ENCODE measurements around the gene OR4B1. TPM values are rescaled to one million over a fixed set of nuclear protein-coding genes. Genes with fewer than 3 reads are reported as not detected.

The OR4B1 gene
- total RNA-seq, 4 donors from 2014 or later, result not detected

DNA sequence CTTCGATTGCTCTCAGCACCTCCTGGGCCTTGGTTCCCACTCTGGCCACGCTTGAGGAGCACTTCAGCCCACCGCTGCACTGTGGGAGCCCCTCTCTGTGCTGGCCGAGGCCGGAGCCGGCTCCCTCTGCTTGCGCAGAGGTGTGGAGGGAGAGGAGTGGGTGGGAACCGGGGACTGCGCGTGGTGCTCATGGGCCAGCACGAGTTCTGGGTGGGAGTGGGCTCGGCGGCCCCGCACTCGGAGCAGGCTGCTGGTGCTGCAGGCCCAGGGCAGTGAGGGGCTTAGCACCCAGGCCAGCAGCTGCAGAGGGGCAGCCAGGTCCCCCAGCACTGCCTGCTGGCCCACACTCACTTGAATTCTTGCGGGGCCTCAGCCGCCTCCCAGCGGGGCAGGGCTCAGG is 12.2 kb downstream of the OR4B1 start:
- TF ChIP-seq, protein P1, sequence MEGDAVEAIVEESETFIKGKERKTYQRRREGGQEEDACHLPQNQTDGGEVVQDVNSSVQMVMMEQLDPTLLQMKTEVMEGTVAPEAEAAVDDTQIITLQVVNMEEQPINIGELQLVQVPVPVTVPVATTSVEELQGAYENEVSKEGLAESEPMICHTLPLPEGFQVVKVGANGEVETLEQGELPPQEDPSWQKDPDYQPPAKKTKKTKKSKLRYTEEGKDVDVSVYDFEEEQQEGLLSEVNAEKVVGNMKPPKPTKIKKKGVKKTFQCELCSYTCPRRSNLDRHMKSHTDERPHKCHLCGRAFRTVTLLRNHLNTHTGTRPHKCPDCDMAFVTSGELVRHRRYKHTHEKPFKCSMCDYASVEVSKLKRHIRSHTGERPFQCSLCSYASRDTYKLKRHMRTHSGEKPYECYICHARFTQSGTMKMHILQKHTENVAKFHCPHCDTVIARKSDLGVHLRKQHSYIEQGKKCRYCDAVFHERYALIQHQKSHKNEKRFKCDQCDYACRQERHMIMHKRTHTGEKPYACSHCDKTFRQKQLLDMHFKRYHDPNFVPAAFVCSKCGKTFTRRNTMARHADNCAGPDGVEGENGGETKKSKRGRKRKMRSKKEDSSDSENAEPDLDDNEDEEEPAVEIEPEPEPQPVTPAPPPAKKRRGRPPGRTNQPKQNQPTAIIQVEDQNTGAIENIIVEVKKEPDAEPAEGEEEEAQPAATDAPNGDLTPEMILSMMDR (IDR thresholded peaks at IDR 0.05; ENCODE audit: low read depth), result no peak

DNA sequence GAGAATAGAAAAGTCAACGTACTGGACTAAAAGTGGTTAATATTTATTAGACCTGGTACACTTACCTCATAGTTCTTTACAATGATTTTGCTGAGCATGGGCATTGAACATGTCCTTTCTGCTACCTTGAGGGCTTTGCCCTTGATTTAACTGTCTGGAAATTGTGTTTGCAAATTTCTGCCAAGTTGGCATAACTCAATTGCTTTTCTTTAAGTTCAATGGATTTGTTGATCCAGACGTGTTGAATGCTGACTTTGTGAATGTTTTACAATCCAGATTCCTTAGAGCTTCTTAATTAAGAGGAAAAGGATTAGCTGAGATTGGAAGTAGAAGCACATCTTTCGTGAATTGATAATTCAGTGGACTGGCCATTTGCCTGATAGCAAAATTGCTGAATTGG is 21.1 kb downstream of the OR4B1 start:
- TF ChIP-seq, protein P1 (IDR thresholded peaks at IDR 0.05; ENCODE audit: low read depth), result no peak

DNA sequence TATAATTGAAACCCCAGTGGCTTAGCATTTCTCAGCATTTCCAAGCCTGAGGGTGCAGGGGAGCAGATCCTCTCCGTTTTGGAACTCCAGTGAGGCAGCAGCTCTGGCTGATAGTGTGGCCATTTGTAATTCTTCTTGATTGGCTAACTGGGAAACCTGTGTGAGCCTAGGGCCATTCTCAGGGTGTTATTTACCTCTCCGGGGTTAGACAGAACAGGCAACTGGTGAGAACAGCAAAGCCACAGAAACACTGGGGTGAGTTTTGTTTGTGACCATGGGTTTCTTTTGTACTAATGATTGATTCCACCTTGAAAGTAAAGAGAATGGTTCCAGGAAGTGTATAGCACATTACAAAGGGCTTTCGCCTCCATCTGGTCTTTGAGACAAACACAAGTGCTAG is 25.9 kb downstream of the OR4B1 start:
- TF ChIP-seq, protein P1 (IDR thresholded peaks at IDR 0.05; ENCODE audit: low read depth), result no peak

DNA sequence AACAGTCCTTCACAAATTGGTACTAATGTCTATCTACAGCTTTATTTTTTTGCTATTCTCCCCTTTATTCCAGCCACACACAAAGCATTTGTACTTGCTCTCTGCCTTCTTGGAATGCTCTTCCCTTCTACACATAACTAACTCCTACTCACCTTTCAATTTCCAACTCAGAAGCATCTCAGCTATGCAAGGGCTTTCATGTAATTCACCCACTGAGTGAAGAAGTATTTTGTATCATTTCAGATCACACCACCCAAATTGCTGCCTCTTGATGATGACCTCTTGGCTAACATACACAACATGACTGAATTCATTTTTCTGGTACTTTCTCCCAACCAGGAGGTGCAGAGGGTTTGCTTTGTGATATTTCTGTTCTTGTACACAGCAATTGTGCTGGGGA is 28.2 kb downstream of the OR4B1 start, which contains the start of gene OR4X2:
OR4X2 (plus strand) TSS at position 301 of the 400 bp plus-strand sequence; CDS start at position 301, 0 bp downstream.
- TF ChIP-seq, protein P1 (IDR thresholded peaks at IDR 0.05; ENCODE audit: low read depth), result no peak

DNA sequence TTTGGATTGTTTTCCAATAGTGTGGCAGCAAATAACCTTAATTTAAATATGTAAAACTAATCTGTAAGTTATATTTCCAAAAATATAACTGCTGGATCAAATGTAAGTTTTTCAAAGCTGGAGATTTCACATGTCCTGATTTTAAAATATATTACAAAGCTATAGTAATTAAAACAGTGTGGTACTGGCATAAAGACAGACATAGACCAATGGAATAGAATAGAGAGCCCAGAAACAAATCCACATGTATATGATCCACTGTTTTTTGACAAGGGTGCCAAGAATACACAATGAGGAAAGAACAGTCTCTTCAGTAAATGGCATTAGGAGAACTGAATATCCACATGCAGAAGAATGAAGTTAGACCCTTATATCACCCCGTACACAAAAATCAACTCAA is 32.3 kb downstream of the OR4B1 start:
- TF ChIP-seq, protein P1 (IDR thresholded peaks at IDR 0.05; ENCODE audit: low read depth), result no peak

DNA sequence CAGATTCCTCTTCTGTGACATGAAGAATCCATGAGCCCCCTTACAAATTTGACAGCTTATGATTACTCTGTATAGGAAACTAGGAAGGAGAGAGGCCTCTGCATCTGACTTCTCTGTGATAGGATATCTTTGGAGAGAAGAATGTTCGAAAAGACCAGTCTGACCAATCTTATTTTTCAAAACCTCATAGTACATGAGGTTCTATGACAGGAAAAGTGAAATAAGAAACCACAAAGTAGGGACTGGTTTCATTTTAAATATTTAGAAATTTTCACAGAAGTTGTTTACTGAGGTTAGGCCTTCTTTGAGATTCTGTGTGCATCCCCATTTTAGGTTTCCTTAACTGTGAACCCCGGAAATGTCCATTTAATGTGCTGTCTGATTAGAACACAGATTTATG is 45.0 kb downstream of the OR4B1 start:
- TF ChIP-seq, protein P1 (IDR thresholded peaks at IDR 0.05; ENCODE audit: low read depth), result no peak

DNA sequence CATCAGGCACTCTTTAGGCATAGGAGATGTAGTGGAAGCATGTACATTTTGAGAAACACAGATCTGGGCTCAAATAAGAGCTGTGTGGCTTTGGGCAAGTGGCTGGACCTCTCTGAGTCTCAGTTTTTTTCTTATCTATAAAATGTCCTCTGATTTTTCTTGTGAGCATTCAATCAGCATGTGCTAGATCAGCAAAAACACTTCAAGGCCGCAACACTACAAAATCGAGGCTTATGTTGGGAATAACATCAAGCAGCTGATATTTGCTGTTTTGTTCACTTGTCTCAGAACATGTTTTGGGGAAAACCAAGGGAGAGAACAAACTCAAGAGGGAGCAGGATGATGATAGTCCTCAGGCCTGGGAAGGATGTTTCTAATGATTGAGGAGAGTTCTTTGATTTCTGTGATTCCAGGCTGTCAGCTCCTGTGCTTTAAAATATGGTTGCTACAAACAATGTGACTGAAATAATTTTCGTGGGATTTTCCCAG is 46.9 kb downstream of the OR4B1 start, which contains the start of gene OR4X1:
OR4X1 (plus strand) TSS at position 439 of the 489 bp plus-strand sequence; CDS start at position 439, 0 bp downstream.
- TF ChIP-seq, protein P1 (IDR thresholded peaks at IDR 0.05; ENCODE audit: low read depth), result no peak

Other genes with a start within 250 kb of the OR4B1 start
- gene PTPRJ, start 236.3 kb upstream of the OR4B1 start, total RNA-seq, result 10 to 100 TPM in 2 of 4 donors, 1 to 10 TPM in 2; 5.1 to 28.7 (median 9.4) TPM
- not detected for gene OR4X2, start 28.3 kb downstream of the OR4B1 start, total RNA-seq
- not detected for gene OR4X1, start 47.1 kb downstream of the OR4B1 start, total RNA-seq
- gene OR4S1, start 89.4 kb downstream of the OR4B1 start, total RNA-seq, result not detected
- not detected for gene OR4C3, start 108.1 kb downstream of the OR4B1 start, total RNA-seq
- not detected for gene OR4C5, start 149.7 kb downstream of the OR4B1 start, total RNA-seq